HG03442 (cell line): ENCODE results near the gene RITA1.

Source experiments
- ATAC-seq: cut with Tn5 transposase; IDR thresholded peaks from one replicate; pipeline ENCODE4 v1.9.1; 2021; ENCODE audit warnings: mild to moderate bottlenecking, moderate library complexity; ENCODE audit not compliant: unreplicated experiment

RITA1 gene

DNA sequence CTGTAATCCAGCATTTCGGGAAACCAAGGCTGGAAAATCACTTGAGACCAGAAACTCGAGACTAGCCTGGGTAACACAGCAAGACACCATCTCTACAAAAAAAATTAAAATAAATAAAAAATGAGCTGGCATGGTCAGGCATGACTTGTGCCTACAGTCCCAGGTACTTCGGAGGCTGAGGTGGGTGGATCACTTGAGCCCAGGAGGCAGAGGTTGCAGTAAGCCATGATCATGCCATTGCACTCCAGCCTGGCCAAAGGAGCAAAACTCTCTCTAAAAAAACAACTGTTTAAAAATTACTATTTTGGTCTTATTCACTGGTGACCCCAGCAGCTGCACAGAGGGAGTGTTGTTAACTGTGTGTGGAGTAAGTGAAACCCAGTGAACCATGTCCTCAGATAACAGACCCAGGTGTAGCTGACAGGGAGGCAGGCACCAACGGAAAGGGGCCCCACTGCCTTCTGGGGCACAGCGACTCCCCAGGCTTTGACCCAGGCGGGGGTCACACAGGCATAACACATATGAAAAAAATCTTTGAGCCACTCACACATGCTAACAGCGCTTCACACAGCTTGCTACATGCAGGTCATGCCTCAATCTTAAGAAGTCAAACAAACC lies 12.3 kb upstream of the RITA1 start:
- peak; percentile 49 for ATAC-seq

DNA sequence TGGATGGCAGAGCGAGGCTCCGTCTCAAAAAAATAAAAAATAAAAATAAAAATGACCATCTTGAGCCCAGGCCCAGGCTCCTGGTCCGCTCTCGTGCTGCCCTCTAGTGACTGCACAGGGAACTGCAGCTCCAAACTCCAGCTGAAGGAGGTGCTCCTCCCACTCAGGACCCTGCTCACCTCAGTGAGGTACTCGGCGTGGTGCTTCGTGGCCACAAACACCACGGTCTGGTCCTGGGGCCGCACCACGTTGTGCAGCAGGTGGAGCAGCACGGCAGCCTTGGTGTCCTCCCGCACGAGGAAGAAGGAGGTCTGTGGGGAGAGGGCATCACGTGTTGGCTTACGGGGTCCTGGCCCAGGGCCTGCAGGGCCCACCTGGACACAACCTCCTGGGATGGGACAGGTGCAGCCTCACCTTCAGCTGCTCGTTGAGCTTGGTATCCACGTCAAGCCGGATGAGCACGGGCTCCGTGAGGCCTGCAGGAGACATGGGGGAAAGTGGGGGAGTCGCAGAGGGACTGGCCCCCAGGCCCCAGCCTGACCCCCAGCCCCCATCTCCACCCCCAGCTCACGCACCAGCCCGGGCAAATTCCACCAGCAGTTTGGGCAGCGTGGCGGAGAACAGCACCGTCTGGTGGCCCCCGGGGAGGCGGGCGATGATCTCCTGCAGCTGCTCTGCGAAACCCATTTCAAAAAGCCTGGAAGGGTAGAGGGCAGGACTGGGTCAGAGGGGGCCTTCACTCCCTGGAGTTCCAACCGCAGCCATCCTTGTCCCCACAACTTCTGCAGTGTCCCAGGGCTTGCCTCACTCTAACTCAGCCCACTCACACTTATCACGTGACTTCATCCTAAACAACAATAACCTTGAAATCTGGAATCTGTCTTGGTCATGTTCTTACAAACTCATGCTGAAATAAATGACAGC lies 10.8 kb upstream of the RITA1 start:
- ATAC-seq: peak; percentile 50

GRCh38 chr12:113179023-113179422 lies 6.5 kb upstream of the RITA1 start:
- no peak for ATAC-seq

DNA sequence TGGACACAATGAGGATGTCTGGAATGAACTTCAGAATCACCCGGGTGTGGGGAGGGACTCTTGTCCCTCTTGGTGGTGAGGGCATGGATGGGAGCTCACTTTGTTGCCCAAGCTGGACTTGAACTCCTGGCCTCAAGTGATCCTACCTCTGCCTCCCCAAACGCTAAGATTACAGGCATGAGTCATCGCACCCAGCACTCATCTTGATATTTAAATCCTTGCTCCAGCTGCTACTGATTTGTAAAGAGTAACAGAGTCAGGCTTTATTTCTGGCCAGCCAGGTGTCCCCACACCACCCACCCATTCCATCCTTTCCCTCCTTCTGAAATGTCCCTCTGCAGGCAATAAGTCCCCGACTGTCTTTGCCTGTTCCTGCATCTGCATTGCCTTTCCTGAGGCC lies 5.2 kb upstream of the RITA1 start:
- no peak for ATAC-seq

GRCh38 chr12:113181975-113182374 lies 3.5 kb upstream of the RITA1 start:
- ATAC-seq: no peak

GRCh38 chr12:113183030-113183589 lies 2.4 kb upstream of the RITA1 start:
- ATAC-seq: no peak

DNA sequence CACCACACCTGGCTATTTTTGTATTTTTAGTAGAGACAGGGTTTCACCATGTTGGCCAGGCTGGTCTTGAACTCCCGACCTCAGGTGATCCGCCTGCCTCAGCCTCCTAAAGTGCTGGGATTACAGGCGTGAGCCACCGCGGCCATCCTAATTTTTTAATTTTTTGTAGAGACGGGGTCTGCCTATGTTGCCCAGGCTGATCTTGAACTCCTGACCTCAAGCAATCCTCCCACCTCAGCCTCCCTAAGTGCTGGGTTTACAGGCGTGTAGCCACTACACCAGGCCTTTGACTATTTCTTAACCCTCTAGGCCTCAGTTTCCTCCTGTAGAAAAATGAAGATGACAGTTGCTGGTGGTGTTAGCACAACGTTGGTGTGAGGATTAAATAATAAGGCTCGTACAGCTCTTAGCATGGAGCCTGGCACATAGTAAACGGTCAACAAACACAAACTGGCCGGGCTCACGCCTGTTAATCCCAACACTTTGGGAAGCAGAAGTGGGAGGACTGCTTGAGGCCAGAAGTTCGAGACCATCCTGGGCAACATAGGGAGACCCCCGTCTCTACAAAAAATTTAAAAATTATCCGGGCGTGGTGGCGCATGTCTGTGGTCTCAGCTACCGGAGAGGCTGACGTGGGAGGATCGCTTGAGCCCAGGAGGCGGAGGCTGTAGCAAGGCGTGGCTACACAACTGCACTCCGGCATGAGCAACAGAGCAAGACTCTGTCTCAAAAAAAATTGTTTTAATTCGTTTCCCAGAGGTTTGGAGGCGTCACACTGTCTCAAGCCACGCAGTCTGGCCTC lies 1.2 kb upstream of the RITA1 start:
- peak; percentile 52 for ATAC-seq

DNA sequence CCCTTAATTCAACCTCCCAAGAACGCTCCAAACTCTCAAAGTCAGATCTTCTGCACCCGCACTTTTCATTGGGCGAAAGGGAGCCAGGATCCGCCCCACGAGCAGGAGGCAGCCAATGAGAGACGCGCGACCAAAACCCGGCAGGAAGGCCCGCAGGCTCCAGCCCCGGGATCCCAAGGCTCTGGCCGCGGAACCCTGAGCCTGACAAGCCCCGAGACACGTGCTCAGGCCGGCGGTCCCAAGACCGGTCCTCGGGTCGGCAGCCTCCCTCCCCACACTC lies 681 bp upstream of the RITA1 start:
- peak; percentile 77 for ATAC-seq

- ATAC-seq: no peak
These were observed 478 bp downstream of the RITA1 start for GRCh38 chr12:113186033-113186365.

GRCh38 chr12:113186666-113187325 lies 1.3 kb downstream of the RITA1 start:
- no peak for ATAC-seq

DNA sequence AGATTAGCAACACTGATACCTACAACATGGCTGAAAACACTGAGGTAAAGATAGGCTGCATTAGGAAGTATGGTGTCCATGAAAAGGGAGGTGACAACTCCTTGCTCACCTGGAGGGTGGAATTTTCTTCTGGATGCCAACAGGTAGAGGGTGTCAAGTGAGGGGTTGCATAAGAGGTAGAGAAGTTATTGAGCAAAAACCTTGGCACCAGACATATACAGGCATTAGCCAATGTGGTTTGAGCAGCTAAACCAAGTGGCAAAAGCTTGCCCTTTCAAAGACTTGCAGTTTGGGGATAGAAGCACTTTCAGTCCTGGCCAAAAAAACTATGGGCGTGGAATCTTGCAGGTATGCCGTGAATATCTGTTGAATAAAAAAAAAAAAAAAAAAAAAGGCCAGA lies 3.8 kb downstream of the RITA1 start:
- ATAC-seq: no peak

DNA sequence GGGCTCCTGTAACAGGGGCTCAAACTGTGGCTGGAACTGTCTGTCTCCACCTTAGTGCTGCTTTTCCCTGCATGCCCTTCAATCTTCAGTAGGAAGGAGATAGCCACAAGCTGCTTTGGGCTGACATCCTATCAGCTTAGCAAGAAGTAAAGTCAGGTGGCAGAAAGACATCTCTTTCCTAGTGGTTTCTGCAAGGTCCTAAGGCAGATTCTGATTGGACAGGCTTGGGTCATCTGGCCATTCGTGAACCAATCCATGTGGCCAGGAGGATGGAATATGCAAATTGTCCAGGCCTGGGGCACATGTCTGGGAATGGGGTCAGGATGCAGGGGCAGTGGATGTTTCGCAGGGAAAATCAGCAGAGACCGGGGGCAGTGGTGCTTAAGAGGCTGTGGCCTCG lies 5.2 kb downstream of the RITA1 start:
- no peak for ATAC-seq

GRCh38 chr12:113191227-113191626 lies 5.7 kb downstream of the RITA1 start:
- no peak for ATAC-seq

GRCh38 chr12:113194971-113195391 lies 9.5 kb downstream of the RITA1 start:
- ATAC-seq: no peak

- ATAC-seq: no peak
These were observed 10.1 kb downstream of the RITA1 start for GRCh38 chr12:113195598-113195997.

DNA sequence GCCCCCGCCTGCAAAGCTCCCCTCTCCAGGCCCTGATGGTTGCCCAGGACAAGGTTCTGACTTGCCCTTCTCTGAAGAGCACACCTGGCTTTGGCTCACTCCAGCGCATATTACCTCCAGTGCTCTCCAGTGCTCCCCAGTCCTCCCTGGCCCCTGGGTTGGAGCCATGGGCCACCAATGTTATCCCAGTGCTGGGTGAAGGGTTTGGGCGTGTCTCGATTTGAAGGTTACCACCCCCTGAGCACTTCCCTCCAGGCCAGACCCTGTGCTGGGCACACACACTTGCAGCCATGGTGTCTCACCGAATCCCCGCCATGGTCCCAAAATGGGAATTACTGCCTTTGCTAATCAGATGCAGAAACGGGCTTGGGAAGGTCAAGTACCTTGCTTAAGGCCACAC lies 11.1 kb downstream of the RITA1 start:
- no peak for ATAC-seq

GRCh38 chr12:113196990-113197389 lies 11.5 kb downstream of the RITA1 start:
- ATAC-seq: no peak

GRCh38 chr12:113197518-113198077 lies 12.1 kb downstream of the RITA1 start:
- ATAC-seq: no peak

GRCh38 chr12:113198296-113198695 lies 12.8 kb downstream of the RITA1 start:
- no peak for ATAC-seq

DNA sequence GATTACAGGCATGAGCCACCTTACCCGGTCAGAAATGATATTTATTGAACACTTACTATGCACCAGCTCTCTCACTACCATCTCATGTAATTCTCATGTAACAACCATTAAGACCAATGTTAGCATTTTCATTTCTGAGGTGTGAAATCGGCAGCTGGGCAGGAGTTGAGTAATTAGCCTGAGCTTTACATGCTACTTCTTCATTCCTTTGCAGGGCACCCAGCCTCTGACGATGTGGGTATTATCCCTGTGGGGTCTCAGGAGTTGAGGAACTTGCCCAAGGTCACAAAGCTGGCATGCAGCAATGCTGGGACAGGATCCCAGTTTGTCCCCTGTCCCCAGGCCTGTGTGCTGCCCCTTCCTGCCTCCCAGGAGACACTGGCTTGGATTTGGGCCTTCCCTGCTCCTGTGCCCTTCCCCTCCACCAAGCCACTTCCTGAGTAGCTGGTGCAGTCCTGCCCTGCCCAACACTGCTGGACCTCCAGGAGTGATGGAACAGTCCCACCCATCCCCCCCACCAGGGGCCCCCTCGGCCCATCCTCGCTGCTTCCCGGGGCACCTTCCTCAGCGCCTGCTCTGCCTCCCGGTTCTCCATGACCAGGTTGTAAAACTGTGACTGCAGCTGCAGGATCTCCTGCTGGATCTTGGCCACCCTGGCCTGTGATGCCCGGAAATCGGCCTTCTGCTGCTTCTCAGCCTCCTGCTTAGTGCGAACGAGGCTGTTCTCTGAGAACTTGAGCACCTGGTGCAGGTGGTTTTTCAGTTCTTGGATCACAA lies 14.7 kb downstream of the RITA1 start:
- ATAC-seq: no peak
